Left renal pelvis (tissue), 4 donors: ENCODE results near the gene CST2. TPM values are rescaled to one million over a fixed set of nuclear protein-coding genes. Genes with fewer than 3 reads are reported as not detected.
"Not testable (repeated sequence)": the region's sequence is repeated elsewhere in the genome, so short reads cannot be mapped to it uniquely, and the experiment has no call there.

Source experiments
- DNase-seq, 4 donors: peaks; one replicate each; pipeline ENCODE4 v3.0.0-alpha.2; 2013; ENCODE audit warnings: low read depth in 4 of 4, low spot score in 3 of 4
- polyA plus RNA-seq, 4 donors: library from polyadenylated mRNA; unstranded; fragments of 120-200 nt; gene quantifications; one replicate each; pipeline ENCODE4 v1.2.1, GENCODE V29; 2013; ENCODE audit not compliant: insufficient read length in 4 of 4

Gene CST2, protein sequence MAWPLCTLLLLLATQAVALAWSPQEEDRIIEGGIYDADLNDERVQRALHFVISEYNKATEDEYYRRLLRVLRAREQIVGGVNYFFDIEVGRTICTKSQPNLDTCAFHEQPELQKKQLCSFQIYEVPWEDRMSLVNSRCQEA
- not detected for polyA plus RNA-seq

GRCh38 chr20:23826541-23827021, at the start of gene CST2:
CST2 (minus strand) TSS chr20:23826729; CDS start chr20:23826660, 69 bp downstream.
- no peak for DNase-seq

- no peak for DNase-seq
Measured at GRCh38 chr20:23875606-23876237, 49.2 kb upstream of the CST2 start.

GRCh38 chr20:23874747-23875146, 48.2 kb upstream of the CST2 start:
- no peak for DNase-seq

DNA sequence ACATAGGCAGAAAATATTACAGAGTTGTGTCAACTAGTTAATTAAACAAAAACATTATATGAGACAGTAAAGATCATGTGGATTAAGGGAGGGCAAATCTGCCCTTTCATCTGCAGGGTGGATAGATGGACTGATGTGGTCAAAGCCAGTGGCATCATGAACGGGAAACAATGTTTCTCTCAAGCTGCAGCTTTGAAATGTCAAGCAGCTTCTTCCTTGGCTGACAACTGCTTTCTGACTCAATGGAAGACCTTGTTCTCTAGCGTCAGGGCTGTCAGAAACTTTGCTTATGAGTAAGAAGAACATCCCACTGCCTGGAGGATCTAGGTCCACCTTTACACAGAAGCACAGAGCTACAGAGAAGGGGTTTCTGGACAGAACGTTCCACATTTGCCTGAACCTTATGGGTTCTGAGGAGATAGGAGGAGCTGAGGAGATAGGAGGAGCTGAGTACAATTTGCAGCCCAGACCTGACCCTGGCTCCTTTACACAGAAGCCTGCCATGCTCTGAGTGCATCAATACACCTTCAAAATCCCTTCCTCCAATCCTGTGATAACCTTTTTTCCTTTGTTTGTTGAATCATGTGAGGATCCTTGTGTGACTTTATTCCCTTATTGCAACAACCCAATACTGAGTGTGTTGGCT, 47.0 kb upstream of the CST2 start:
- no peak for DNase-seq

- no peak for DNase-seq
Measured at GRCh38 chr20:23872065-23872464, 45.5 kb upstream of the CST2 start.

DNA sequence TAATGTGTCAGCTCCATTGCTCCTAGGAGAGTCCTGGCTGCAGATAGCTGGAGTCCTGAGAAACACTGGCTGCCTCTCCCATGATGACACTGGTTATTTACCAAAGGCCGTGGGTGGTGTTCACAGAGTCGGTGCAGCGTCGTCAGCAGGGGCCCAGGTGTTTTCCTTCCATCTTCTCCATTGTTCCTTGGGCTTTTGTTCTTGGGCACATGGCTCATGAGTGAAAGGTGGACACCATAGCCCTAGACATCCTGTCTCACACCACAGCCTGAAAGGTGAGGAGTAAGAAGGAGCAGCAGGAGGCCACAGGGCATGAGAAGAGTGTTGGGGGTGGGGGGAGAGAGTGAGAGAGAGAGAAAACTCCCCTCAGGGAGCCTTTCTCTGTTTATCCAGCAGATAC, 43.9 kb upstream of the CST2 start:
- no peak for DNase-seq

DNA sequence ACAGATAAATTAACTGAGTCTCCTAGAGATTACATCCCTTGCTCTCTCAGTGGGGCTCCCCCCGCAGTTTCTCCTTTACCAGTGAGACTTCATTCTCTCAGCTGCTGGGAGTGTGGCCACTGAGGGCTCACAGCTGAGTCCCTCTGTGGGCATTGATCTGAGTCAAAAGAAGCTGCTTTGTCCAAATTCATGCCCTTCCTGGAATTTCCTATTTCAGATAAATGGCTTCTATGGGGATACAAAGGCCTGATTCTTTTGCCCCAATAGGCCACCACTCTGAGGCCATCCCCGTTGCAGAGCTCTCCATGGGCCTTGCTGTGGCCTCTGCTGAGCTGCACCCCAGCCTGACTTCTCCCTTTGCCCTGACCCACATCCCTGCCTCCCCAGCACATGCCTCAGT, 43.0 kb upstream of the CST2 start:
- DNase-seq = no peak

- DNase-seq = no peak
Measured at GRCh38 chr20:23868321-23868720, 41.8 kb upstream of the CST2 start.

DNA sequence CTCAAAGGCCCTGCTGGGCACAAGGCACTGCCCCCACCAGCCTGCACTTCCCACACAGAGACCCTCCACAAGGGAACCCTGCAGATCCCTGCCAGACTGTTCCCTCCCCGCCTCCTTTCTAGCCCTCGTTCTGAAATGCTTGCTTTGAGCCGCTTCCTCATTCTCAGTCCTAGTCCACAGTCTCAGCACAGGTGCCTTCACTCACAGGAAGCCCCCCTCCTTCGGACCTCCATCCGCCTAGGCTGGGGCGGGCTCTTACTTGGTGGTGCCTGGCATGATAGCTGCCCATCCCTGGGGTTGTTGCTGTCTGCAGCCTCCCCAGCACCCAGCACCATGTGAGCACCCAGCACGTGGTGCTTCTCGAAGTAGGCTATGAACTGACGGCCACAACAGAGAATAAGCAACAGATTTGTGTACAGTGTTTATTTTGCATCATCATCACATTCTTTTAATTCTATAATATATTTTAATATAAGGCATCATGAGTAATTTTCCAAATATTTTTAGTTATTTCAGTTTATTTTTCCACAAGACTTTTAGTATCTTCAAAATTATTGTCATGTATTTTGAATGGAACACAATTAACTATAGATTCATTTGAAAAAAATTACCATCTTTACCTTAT, 40.7 kb upstream of the CST2 start:
- no peak for DNase-seq

- DNase-seq = not testable (repeated sequence)
Measured at GRCh38 chr20:23860771-23861170, 34.2 kb upstream of the CST2 start.

DNA sequence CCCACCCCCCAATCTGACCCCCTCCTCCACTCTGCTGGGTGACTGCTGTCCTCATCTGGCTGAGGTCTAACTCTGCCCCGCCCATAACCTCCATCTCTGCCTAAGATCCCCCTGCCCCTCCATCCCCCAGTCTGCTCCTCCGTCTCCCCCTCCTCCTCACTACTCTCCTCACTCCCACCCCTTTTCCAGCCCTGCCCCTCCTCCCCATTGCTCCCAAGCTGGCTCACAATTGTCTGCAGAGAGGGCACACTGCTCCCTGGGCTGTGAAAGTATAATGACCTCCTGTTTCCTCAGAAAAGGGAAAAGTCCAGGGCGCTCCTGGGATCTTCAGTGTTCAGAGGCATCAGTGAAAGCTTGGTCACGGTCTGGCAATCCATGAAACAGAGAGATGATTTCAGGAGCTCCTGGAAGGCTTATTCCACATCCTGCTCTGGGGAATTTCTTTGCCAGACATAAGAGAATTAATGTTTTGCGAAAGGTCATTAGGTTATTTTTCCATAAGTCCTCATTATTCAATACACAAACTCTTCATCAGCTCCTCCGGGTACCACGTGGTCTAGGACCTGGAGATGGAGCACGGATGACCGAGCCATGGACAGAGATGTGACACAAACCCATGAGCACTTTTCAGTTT, 31.6 kb upstream of the CST2 start:
- peak in 2 of 4 donors; percentile 19 to 34 for DNase-seq

DNA sequence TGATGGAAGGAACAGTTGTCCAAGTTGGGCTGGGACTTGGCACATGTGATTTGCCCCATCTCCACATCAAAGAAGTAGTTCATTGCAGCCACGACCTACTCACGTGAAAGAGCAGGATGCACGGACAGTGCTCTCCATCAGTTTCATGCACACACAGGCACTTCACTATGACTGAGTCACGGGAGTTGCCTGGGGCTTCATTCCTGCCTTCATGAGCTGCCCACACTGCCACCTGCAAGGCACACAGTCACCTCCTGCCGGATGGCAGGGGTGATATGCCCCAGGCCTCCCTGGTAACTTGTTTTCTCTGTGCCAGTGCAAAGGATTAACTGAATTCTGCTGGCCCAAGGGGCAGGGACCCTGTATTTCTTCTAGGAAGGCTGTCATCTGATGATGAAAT, 30.2 kb upstream of the CST2 start:
- no peak for DNase-seq

- DNase-seq = no peak
Measured at GRCh38 chr20:23856226-23856625, 29.7 kb upstream of the CST2 start.

GRCh38 chr20:23841693-23842092, 15.2 kb upstream of the CST2 start:
- no peak for DNase-seq

GRCh38 chr20:23835716-23836115, 9.2 kb upstream of the CST2 start:
- DNase-seq = no peak

DNA sequence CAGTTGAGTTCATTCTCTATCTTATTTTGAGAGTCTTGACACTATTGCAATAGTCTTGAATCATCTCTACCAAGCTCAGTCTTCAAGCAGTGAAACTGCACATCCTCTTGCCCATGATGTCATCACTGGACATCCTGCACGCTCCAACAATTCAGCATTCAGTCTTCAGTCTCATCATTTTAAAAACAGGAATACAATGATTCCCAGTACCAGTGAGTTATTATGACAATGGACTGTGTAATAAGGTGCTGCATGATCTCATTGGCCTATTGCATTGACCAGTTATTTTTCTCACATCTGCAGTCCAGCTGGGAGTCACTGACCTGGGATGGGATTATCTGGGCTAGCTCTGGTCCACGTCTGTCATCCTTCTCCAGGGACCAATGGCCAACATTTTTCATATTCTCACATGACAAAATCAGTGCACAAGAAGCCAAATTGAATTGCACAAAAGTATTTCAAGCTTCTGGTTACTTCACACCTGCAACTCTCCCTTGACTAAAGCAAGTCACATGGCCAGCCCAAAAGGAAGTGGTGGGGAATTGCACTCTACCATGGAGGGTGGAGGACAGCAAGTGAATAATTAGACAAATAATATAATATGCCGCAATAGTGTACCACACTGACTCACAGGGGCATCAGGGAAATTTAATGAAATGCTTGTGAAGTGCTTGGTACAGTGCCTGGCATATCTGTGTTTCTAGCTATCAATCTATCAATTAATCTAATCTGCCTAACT, 6.4 kb upstream of the CST2 start:
- no peak for DNase-seq

- DNase-seq = not testable (repeated sequence)
Measured at GRCh38 chr20:23831961-23832360, 5.4 kb upstream of the CST2 start.

- DNase-seq = no peak
Measured at GRCh38 chr20:23823621-23824324, 2.8 kb downstream of the CST2 start.

- no peak for DNase-seq
Measured at GRCh38 chr20:23823111-23823510, 3.4 kb downstream of the CST2 start.

- DNase-seq = no peak
Measured at GRCh38 chr20:23820493-23820892, 6.0 kb downstream of the CST2 start.
